Measurements from ENCODE around the gene CAMK2B. TPM values are rescaled to one million over a fixed set of nuclear protein-coding genes. Genes with fewer than 3 reads are reported as not detected.

CAMK2B gene
- total RNA-seq, 1 donor from 2014 or later = not detected

DNA sequence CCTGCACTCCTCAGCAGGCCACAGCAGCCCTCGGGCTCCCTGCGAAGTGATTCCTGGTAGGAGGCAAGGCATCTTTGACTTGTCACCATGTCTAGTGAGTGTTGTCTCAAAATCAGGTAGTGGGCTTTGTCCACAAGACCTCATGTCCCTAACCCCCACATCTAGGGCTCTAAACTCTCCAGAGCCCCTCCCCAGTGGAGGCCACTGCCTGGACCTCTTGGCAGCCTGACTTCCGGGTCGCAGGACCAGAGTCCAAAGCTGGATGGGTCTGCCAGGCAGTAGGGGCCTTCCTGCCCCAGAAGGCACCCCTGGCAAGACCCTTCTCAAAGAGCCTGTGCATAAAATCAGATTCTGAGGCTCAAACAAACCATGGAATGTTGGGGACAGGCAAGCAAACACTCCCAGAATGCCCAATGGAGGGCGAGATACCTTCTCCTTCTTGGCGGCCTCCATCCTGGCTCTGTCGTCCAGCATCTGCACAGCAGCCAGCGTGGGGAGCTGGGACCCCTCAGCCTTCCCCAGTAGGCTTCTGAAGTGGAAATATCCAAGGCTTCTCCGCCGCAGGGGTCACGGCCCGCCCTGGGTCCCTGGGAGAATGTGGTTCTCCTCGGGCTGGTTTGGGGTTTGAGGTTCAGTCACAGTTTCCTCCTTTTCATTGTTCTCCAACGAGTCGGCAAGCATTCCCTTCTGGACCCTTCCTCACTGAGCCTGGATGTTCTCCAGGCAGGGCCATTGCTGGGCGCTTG lies 136.7 kb downstream of the CAMK2B start:
- DNase-seq (ENCODE audit: low read depth) = no peak
- no peak for FAIRE-seq

DNA sequence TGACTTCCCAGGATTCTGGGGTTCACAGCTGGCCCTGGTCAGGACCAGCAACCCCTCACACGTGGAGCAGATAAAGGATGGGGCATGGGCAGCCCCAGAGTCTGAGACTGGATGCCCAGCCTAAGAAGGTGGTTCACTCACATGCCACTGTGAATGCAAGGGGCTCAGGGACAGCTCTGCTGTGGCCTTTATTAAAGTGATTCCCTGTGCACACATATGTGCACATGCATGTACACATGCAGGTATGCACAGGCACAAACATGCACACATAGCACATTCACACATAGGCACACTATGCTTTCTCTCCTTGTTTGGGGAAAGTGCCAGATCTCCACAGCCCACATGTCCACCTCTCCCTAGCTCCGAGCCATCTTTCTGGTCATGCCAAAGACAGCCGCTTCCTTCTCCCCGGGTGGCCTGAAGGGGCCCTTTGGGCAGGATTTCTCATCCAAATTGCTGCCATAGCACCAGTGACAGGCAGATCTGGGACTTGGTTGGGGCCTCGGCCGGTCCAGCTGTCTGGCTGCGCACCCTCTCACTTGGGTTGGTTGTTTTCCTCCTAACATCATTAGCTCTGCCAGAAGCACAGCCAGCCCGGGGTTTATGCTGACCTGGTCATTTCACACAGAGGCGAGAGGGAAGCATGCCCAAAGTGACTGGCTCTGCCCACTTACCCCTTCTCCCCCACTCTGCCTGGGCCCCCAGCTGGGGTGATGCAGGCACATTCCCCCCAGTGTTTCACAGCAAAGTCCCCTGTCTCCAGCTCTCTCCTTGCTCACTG lies 137.6 kb downstream of the CAMK2B start:
- TF ChIP-seq, protein P1, sequence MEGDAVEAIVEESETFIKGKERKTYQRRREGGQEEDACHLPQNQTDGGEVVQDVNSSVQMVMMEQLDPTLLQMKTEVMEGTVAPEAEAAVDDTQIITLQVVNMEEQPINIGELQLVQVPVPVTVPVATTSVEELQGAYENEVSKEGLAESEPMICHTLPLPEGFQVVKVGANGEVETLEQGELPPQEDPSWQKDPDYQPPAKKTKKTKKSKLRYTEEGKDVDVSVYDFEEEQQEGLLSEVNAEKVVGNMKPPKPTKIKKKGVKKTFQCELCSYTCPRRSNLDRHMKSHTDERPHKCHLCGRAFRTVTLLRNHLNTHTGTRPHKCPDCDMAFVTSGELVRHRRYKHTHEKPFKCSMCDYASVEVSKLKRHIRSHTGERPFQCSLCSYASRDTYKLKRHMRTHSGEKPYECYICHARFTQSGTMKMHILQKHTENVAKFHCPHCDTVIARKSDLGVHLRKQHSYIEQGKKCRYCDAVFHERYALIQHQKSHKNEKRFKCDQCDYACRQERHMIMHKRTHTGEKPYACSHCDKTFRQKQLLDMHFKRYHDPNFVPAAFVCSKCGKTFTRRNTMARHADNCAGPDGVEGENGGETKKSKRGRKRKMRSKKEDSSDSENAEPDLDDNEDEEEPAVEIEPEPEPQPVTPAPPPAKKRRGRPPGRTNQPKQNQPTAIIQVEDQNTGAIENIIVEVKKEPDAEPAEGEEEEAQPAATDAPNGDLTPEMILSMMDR (IDR thresholded peaks at IDR 0.05; ENCODE audit: insufficient read depth, low read length, severe bottlenecking) = no peak
- no peaks in the 10 kb centered on the region for H3K27me3 ChIP-seq (ENCODE audit: control insufficient read depth, insufficient read depth, low read length)
- no peaks in the 10 kb centered on the region for H3K36me3 ChIP-seq (ENCODE audit: control insufficient read depth, insufficient read depth, low read length)
- no peak for DNase-seq (ENCODE audit: low read depth)
- no peak overlapping the region for H3K4me3 ChIP-seq (ENCODE audit: low read depth, low read length)
- FAIRE-seq = no peak

More for the DNA sequence above, 136.7 kb downstream of the CAMK2B start:
- Histone ChIP-seq H3K27me3 (ENCODE audit: control insufficient read depth, insufficient read depth, low read length) (no peaks in the 10 kb centered on the region), H3K36me3 (ENCODE audit: control insufficient read depth, insufficient read depth, low read length) (no peaks in the 10 kb centered on the region), H3K4me3 (ENCODE audit: low read depth, low read length) (no peak overlapping the region)
- TF ChIP-seq, protein P1 (IDR thresholded peaks at IDR 0.05; ENCODE audit: insufficient read depth, low read length, severe bottlenecking) = no peak

DNA sequence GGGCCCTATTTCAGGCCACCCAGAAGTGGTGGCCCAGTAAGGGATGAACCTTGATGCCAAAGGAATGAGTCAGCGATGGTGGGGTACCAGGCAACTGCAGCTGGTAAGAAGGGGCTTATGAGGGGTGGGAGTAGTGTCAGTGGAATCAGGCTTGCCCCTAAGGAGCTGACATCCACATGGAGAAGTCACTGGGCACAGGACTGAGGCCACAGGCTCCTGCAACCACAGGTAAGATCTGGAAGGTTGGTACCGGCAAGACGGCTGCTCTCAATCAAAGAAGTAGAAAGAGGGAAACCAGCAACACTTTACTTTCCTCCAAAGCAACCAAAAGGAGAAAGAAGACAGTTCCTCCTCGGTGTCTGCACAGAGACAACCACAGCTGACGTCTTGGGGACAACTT lies 138.7 kb downstream of the CAMK2B start:
- FAIRE-seq (no peak), DNase-seq (ENCODE audit: low read depth) (no peak)
- TF ChIP-seq, protein P1 (IDR thresholded peaks at IDR 0.05; ENCODE audit: insufficient read depth, low read length, severe bottlenecking) = no peak
- no peaks in the 10 kb centered on the region for H3K36me3 ChIP-seq (ENCODE audit: control insufficient read depth, insufficient read depth, low read length)
- no peak overlapping the region for H3K4me3 ChIP-seq (ENCODE audit: low read depth, low read length)
- H3K27me3 ChIP-seq (ENCODE audit: control insufficient read depth, insufficient read depth, low read length) = no peaks in the 10 kb centered on the region

DNA sequence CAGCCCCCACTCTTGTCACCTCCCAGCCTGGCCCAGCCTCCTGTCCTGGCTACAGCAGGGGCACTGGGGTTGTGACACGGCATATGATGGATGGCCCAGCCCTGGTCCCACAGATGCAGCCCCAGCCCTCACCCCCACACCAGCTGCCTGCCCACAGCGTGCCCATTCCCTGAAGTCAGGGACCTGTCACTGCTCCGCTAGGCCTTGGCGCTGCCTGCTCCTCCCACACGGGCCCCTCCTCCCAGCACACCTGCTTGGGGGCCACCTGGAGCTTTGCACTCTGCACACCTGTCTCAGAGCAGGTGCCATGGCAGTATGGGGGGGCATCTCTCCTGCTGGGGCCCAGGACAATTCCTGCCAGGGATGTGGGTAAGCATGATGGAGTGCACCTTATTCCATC lies 139.7 kb downstream of the CAMK2B start:
- no peak for DNase-seq (ENCODE audit: low read depth)
- no peak for FAIRE-seq
- H3K4me3 ChIP-seq (ENCODE audit: low read depth, low read length) = no peak overlapping the region
- H3K27me3 ChIP-seq (ENCODE audit: control insufficient read depth, insufficient read depth, low read length) = no peaks in the 10 kb centered on the region
- no peaks in the 10 kb centered on the region for H3K36me3 ChIP-seq (ENCODE audit: control insufficient read depth, insufficient read depth, low read length)
- TF ChIP-seq, protein P1 (IDR thresholded peaks at IDR 0.05; ENCODE audit: insufficient read depth, low read length, severe bottlenecking) = no peak

DNA sequence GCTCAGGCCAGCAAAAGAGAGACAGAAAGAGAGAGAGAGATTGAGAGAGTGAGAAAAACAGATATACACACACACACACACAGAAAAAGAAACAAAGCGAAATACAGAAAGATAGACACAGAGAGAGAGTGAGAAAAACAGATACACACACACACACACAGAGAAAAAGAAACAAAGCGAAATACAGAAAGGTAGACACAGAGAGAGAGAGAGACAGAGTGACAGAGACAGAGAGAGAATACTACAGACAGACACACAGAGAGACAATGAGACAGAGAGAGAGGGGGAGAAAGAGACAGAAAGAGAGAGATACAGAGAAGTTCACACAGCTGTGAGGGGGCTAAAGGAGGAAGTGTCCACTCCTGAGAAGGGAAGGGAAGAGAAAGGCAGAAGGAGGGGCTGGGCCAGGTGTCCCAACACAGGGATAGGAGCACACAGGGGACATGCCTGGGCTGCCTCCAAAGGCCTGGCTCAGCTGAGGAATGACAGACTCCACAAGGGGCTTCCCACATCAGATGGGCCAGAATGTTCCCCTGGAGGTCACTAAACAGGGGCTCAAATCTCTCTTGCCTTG lies 140.4 kb downstream of the CAMK2B start:
- Histone ChIP-seq H3K4me3 (ENCODE audit: low read depth, low read length) (no peak overlapping the region), H3K36me3 (ENCODE audit: control insufficient read depth, insufficient read depth, low read length) (no peaks in the 10 kb centered on the region), H3K27me3 (ENCODE audit: control insufficient read depth, insufficient read depth, low read length) (no peaks in the 10 kb centered on the region)
- no peak for FAIRE-seq
- TF ChIP-seq, protein P1 (IDR thresholded peaks at IDR 0.05; ENCODE audit: insufficient read depth, low read length, severe bottlenecking) = no peak
- DNase-seq (ENCODE audit: low read depth) = no peak
